GM21723 (cell line): ENCODE data around the gene CCDC85B.
"Not testable (repeated sequence)": the region's sequence is repeated elsewhere in the genome, so short reads cannot be mapped to it uniquely, and the experiment has no call there.

ENCODE experiments used
- ATAC-seq: cut with Tn5 transposase; IDR thresholded peaks from one replicate; pipeline ENCODE4 v1.9.1; 2021; ENCODE audit warnings: mild to moderate bottlenecking, moderate library complexity; ENCODE audit not compliant: unreplicated experiment

CCDC85B gene

GRCh38 chr11:65890324-65891218 is at the start of gene CCDC85B:
Gene CCDC85B, plus strand, starts transcription at chr11:65890673. Its CDS starts 111 bp downstream, at chr11:65890784.
- peak; percentile 46 for ATAC-seq

GRCh38 chr11:65842144-65842543 is 48.3 kb upstream of the CCDC85B start:
- no peak for ATAC-seq

- ATAC-seq, result no peak
Observed at GRCh38 chr11:65843811-65844210, 46.7 kb upstream of the CCDC85B start.

GRCh38 chr11:65844231-65844872 is 46.1 kb upstream of the CCDC85B start:
- ATAC-seq, result no peak

- ATAC-seq, result no peak
Observed at GRCh38 chr11:65847746-65848145, 42.7 kb upstream of the CCDC85B start.

- not testable (repeated sequence) for ATAC-seq
Observed at GRCh38 chr11:65848693-65849092, 41.8 kb upstream of the CCDC85B start.

GRCh38 chr11:65849366-65849765 is 41.1 kb upstream of the CCDC85B start:
- ATAC-seq, result no peak

GRCh38 chr11:65849771-65850216 is 40.7 kb upstream of the CCDC85B start:
- ATAC-seq, result no peak

GRCh38 chr11:65850217-65851082 is 40.0 kb upstream of the CCDC85B start:
- ATAC-seq, result no peak

- ATAC-seq, result no peak
Observed at GRCh38 chr11:65851083-65851579, 39.3 kb upstream of the CCDC85B start.

- no peak for ATAC-seq
Observed at GRCh38 chr11:65851811-65852507, 38.5 kb upstream of the CCDC85B start.

- ATAC-seq, result no peak
Observed at GRCh38 chr11:65852508-65853245, 37.8 kb upstream of the CCDC85B start.

- no peak for ATAC-seq
Observed at GRCh38 chr11:65853246-65853979, 37.1 kb upstream of the CCDC85B start.

GRCh38 chr11:65854161-65854592 is 36.3 kb upstream of the CCDC85B start:
- ATAC-seq, result no peak

- ATAC-seq, result no peak
Observed at GRCh38 chr11:65854852-65855837, 35.3 kb upstream of the CCDC85B start.

- ATAC-seq, result no peak
Observed at GRCh38 chr11:65855927-65856363, 34.5 kb upstream of the CCDC85B start.

GRCh38 chr11:65856689-65857499 is 33.6 kb upstream of the CCDC85B start:
- ATAC-seq, result peak; percentile 34
